Smooth muscle cell (in vitro differentiated cells): ENCODE data around the gene PNPLA3. TPM values are rescaled to one million over a fixed set of nuclear protein-coding genes. Genes with fewer than 3 reads are reported as not detected.

Experiments used
- DNase-seq: peaks from one replicate; lab custom pipeline; 2025; ENCODE audit not compliant: unreplicated experiment; lab: John Stamatoyannopoulos, UW
- H2AFZ ChIP-seq: fragments of 200-600 bp; sonication (generic); 2 replicates; pipeline ENCODE4 v1.6.0; 2016; ENCODE audit warnings: antibody characterized with exemption, low read depth, mild to moderate bottlenecking
- H3F3A ChIP-seq: fragments of 200-600 bp; sonication (generic); 2 replicates; pipeline ENCODE4 v1.6.0; 2017; ENCODE audit warnings: antibody characterized with exemption, low read depth
- H3K27ac ChIP-seq: fragments of 200-600 bp; sonication (generic); 2 replicates; pipeline ENCODE4 v1.5.1; 2016; ENCODE audit warnings: low read depth, mild to moderate bottlenecking
- H3K27me3 ChIP-seq: fragments of 200-600 bp; sonication (generic); 2 replicates; pipeline ENCODE4 v1.6.1; 2016; ENCODE audit warnings: low read depth, mild to moderate bottlenecking
- H3K36me3 ChIP-seq: fragments of 200-600 bp; sonication (generic); 2 replicates; pipeline ENCODE4 v1.5.1; 2016; ENCODE audit warnings: low read depth
- H3K4me1 ChIP-seq: fragments of 200-600 bp; sonication (generic); 2 replicates; pipeline ENCODE4 v1.5.1; 2016; ENCODE audit warnings: low read depth
- H3K4me2 ChIP-seq: fragments of 200-600 bp; sonication (generic); 2 replicates; pipeline ENCODE4 v1.6.0; 2016; ENCODE audit warnings: mild to moderate bottlenecking
- H3K4me3 ChIP-seq: fragments of 200-600 bp; sonication (generic); 2 replicates; pipeline ENCODE4 v1.5.1; 2016; ENCODE audit warnings: mild to moderate bottlenecking
- H3K79me2 ChIP-seq: fragments of 200-600 bp; sonication (generic); 2 replicates; pipeline ENCODE4 v1.6.0; 2016; ENCODE audit warnings: low read depth, mild to moderate bottlenecking
- H3K9ac ChIP-seq: fragments of 200-600 bp; sonication (generic); 2 replicates; pipeline ENCODE4 v1.6.0; 2016; ENCODE audit warnings: low read depth
- H3K9me3 ChIP-seq: fragments of 200-600 bp; sonication (generic); replicated peaks from 2 replicates; pipeline ENCODE4 v1.5.1; 2016; ENCODE audit warnings: low read depth
- H4K20me1 ChIP-seq: fragments of 200-600 bp; sonication (generic); 2 replicates; pipeline ENCODE4 v1.6.0; 2016; ENCODE audit warnings: low read depth
- WGBS: methylation state at CpG from one replicate; pipeline ENCODE4 v1.1.7; 2016; ENCODE audit warnings: low lambda C conversion rate; 5-methylcytosine and 5-hydroxymethylcytosine counted together
- polyA plus RNA-seq: library from polyadenylated mRNA; unstranded; fragments of >200 nt; fragmentation: Nextera tagmentation; extraction: Ambion mirVana; gene quantifications from 2 replicates; pipeline ENCODE4 v1.2.1, GENCODE V29; 2016
- total RNA-seq: library from RNA; depleted of rRNA; stranded (reverse); fragments of >200 nt; gene quantifications from 2 replicates; pipeline ENCODE4 v1.2.3, GENCODE V29; 2014
- TF ChIP-seq, protein P1 (sequence below): fragments of 200-600 bp; sonication (generic); IDR thresholded peaks from 2 replicates; pipeline ENCODE4 v1.5.1; 2017; ENCODE audit warnings: borderline replicate concordance, mild to moderate bottlenecking, antibody characterized with exemption; ENCODE audit not compliant: insufficient read depth, poor library complexity, severe bottlenecking

Gene PNPLA3
- total and polyA plus RNA-seq, 2 experiments from 2014 or later = 11.0 to 14.5 TPM

DNA sequence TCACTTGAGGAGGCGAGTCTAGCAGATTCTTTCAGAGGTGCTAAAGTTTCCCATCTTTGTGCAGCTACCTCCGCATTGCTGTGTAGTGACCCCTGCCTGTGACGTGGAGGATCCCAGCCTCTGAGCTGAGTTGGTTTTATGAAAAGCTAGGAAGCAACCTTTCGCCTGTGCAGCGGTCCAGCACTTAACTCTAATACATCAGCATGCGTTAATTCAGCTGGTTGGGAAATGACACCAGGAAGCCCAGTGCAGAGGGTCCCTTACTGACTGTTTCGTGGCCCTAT lies 22.7 kb downstream of the PNPLA3 start:
- TF ChIP-seq, protein P1, sequence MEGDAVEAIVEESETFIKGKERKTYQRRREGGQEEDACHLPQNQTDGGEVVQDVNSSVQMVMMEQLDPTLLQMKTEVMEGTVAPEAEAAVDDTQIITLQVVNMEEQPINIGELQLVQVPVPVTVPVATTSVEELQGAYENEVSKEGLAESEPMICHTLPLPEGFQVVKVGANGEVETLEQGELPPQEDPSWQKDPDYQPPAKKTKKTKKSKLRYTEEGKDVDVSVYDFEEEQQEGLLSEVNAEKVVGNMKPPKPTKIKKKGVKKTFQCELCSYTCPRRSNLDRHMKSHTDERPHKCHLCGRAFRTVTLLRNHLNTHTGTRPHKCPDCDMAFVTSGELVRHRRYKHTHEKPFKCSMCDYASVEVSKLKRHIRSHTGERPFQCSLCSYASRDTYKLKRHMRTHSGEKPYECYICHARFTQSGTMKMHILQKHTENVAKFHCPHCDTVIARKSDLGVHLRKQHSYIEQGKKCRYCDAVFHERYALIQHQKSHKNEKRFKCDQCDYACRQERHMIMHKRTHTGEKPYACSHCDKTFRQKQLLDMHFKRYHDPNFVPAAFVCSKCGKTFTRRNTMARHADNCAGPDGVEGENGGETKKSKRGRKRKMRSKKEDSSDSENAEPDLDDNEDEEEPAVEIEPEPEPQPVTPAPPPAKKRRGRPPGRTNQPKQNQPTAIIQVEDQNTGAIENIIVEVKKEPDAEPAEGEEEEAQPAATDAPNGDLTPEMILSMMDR = no peak
- no peak overlapping the region for H3K27ac ChIP-seq
- no peak overlapping the region for H2AFZ ChIP-seq
- H3K4me1 ChIP-seq = no peaks in the 10 kb centered on the region
- DNase-seq = no peak
- H3K4me3 ChIP-seq = no peak overlapping the region
- H4K20me1 ChIP-seq = no peaks in the 10 kb centered on the region
- no peak overlapping the region for H3K4me2 ChIP-seq
- H3F3A ChIP-seq = no peaks in the 10 kb centered on the region
- no peak overlapping the region for H3K9ac ChIP-seq
- no peaks in the 10 kb centered on the region for H3K9me3 ChIP-seq
- no peaks in the 10 kb centered on the region for H3K79me2 ChIP-seq
- H3K27me3 ChIP-seq = no peaks in the 10 kb centered on the region
- no peaks in the 10 kb centered on the region for H3K36me3 ChIP-seq
- WGBS = 94% methylated on average over 7 of the region's 7 CpGs

DNA sequence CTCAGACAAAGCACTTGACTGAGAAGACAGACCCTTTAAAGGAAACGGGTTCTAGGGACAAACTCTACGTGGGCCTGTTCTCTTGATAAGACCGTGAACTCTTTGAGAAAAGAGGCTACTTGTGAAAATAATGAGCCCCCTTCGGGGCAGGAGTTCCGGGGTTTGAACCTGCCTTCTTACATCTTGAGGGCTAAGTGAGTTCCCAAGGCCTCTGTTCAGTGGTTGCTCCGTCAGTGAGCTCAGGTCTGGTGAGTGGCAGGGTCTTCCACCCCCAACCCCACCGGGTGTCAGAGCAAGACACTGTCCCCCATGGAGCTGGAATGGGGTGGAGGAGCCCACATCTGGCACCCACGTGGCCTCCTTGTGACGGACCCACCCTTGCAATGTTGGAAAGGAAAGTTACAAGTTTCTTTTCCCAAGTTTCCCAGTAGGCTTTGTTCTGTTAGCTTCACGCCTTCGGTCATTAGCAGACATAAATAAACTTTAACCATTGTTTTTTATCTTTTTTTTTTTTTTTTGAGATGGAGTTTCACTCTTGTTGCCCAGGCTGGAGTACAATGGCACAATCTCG lies 25.3 kb downstream of the PNPLA3 start:
- Histone ChIP-seq H3K79me2 (no peaks in the 10 kb centered on the region), H3K4me3 (no peak overlapping the region), H2AFZ (no peak overlapping the region), H3K4me2 (no peak overlapping the region), H3K27ac (no peak overlapping the region), H3K4me1 (peaks cover 1% of the 10 kb centered on the region), H4K20me1 (no peaks in the 10 kb centered on the region), H3K36me3 (no peaks in the 10 kb centered on the region), H3K9me3 (no peaks in the 10 kb centered on the region), H3K9ac (no peak overlapping the region), H3K27me3 (no peaks in the 10 kb centered on the region), H3F3A (peaks cover 2% of the 10 kb centered on the region)
- TF ChIP-seq, protein P1 = no peak
- 93% methylated on average over 12 of the region's 12 CpGs for WGBS
- no peak for DNase-seq

DNA sequence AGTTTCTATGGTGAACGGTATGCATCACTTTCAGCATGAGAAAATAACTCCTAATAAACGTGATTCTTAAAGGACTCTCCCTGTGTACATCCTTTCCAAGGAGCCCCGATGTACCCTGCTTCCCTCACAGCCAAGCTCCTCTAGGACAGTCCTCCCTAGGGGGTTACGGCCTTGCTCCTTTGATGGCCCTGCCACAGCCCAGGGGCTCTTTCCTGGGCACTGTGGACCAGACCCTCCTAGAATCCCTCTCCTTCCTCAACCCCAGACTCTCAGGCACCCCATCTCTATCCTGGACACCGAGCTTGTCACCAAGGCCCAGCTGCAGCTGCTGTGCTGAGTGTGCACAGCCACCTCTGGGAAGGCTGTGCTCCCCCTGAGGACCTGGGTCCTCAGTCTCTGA lies 27.8 kb downstream of the PNPLA3 start:
- TF ChIP-seq, protein P1 = no peak
- 92% methylated on average over 5 of the region's 5 CpGs for WGBS
- H3K9ac ChIP-seq = no peak overlapping the region

DNA sequence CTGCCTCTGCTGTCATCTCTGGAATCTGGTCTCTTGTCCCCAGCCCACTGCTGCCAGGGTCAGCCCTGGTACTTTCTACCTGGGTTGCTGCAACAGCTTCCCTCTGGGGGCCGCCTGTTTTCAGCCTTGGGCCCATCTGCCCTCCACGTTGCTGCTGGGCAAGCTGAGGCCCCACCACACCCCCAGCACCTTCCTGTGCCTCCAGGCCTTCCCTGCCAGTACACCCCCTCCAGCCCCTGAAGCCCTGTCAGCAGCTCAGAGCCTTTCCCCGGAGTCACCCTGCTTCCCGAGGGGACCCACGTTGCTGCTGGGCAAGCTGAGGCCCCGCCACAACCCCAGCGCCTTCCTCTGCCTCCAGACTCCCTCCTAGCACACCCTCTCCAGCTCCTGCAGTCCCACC lies 28.4 kb downstream of the PNPLA3 start:
- H3K9me3 ChIP-seq = no peaks in the 10 kb centered on the region
- no peak overlapping the region for H2AFZ ChIP-seq
- no peak for DNase-seq
- H3K79me2 ChIP-seq = peaks cover 10% of the 10 kb centered on the region
- no peaks in the 10 kb centered on the region for H4K20me1 ChIP-seq
- no peak overlapping the region for H3K9ac ChIP-seq
- no peaks in the 10 kb centered on the region for H3K36me3 ChIP-seq
- no peak overlapping the region for H3K27ac ChIP-seq
- peaks cover 18% of the 10 kb centered on the region for H3K4me1 ChIP-seq
- no peak overlapping the region for H3K4me2 ChIP-seq
- 70% methylated on average over 5 of the region's 7 CpGs for WGBS
- peaks cover 15% of the 10 kb centered on the region for H3F3A ChIP-seq
- TF ChIP-seq, protein P1 = no peak
- no peaks in the 10 kb centered on the region for H3K27me3 ChIP-seq
- no peak overlapping the region for H3K4me3 ChIP-seq

More for the DNA sequence above, 27.8 kb downstream of the PNPLA3 start:
- DNase-seq = no peak
- Histone ChIP-seq H3K36me3 (no peaks in the 10 kb centered on the region), H3K27ac (no peak overlapping the region), H3K4me2 (no peak overlapping the region), H3K27me3 (no peaks in the 10 kb centered on the region), H3K9me3 (no peaks in the 10 kb centered on the region), H3K4me3 (no peak overlapping the region), H3K4me1 (peaks cover 14% of the 10 kb centered on the region), H2AFZ (no peak overlapping the region), H4K20me1 (no peaks in the 10 kb centered on the region), H3K79me2 (peaks cover 4% of the 10 kb centered on the region), H3F3A (peaks cover 15% of the 10 kb centered on the region)
